Measurements from ENCODE around the gene SLC6A6.

Gene SLC6A6

GRCh38 chr3:14372587-14372986 is 29.8 kb upstream of the SLC6A6 start:
- DNase-seq (ENCODE audit: low spot score): no peak

GRCh38 chr3:14373753-14374376 is 28.5 kb upstream of the SLC6A6 start:
- no peak for DNase-seq (ENCODE audit: low spot score)

- no peak for DNase-seq (ENCODE audit: low spot score)
Observed at GRCh38 chr3:14374444-14374883, 27.9 kb upstream of the SLC6A6 start.

- no peak for DNase-seq (ENCODE audit: low spot score)
Observed at GRCh38 chr3:14375192-14375591, 27.2 kb upstream of the SLC6A6 start.

GRCh38 chr3:14376348-14377043 is 25.9 kb upstream of the SLC6A6 start:
- no peak for DNase-seq (ENCODE audit: low spot score)

GRCh38 chr3:14377044-14377837 is 25.2 kb upstream of the SLC6A6 start:
- no peak for DNase-seq (ENCODE audit: low spot score)

GRCh38 chr3:14377838-14378169 is 24.6 kb upstream of the SLC6A6 start:
- no peak for DNase-seq (ENCODE audit: low spot score)

GRCh38 chr3:14378415-14378814 is 24.0 kb upstream of the SLC6A6 start:
- DNase-seq (ENCODE audit: low spot score): no peak

GRCh38 chr3:14379843-14380242 is 22.6 kb upstream of the SLC6A6 start:
- no peak for DNase-seq (ENCODE audit: low spot score)

GRCh38 chr3:14386254-14386653 is 16.2 kb upstream of the SLC6A6 start:
- DNase-seq (ENCODE audit: low spot score): no peak

- DNase-seq (ENCODE audit: low spot score): no peak
Observed at GRCh38 chr3:14388201-14388600, 14.2 kb upstream of the SLC6A6 start.

- no peak for DNase-seq (ENCODE audit: low spot score)
Observed at GRCh38 chr3:14389166-14389606, 13.2 kb upstream of the SLC6A6 start.

GRCh38 chr3:14389716-14390115 is 12.7 kb upstream of the SLC6A6 start:
- no peak for DNase-seq (ENCODE audit: low spot score)

- no peak for DNase-seq (ENCODE audit: low spot score)
Observed at GRCh38 chr3:14391033-14391432, 11.4 kb upstream of the SLC6A6 start.

GRCh38 chr3:14392231-14392630 is 10.2 kb upstream of the SLC6A6 start:
- no peak for DNase-seq (ENCODE audit: low spot score)

GRCh38 chr3:14392803-14393319 is 9.5 kb upstream of the SLC6A6 start:
- DNase-seq (ENCODE audit: low spot score): no peak

GRCh38 chr3:14393440-14394106 is 8.8 kb upstream of the SLC6A6 start:
- no peak for DNase-seq (ENCODE audit: low spot score)

GRCh38 chr3:14396031-14396692 is 6.2 kb upstream of the SLC6A6 start:
- no peak for DNase-seq (ENCODE audit: low spot score)

- no peak for DNase-seq (ENCODE audit: low spot score)
Observed at GRCh38 chr3:14397046-14397445, 5.4 kb upstream of the SLC6A6 start.

- no peak for DNase-seq (ENCODE audit: low spot score)
Observed at GRCh38 chr3:14397531-14397930, 4.9 kb upstream of the SLC6A6 start.

GRCh38 chr3:14397940-14398796 is 4.2 kb upstream of the SLC6A6 start:
- DNase-seq (ENCODE audit: low spot score): no peak

Data from ecto neural progenitor cell (in vitro differentiated cells).